Activated T-helper 9 cell treated with anti-CD3 and anti-CD28 coated beads, Interleukin-2, amount 50 U/mL, for 16 hours (primary cell): Measurements from ENCODE around the gene FAM107B.

ENCODE experiments used
- DNase-seq: peaks from one replicate; pipeline ENCODE4 v3.0.0-alpha.2; 2020; ENCODE audit warnings: low read depth

FAM107B gene

DNA sequence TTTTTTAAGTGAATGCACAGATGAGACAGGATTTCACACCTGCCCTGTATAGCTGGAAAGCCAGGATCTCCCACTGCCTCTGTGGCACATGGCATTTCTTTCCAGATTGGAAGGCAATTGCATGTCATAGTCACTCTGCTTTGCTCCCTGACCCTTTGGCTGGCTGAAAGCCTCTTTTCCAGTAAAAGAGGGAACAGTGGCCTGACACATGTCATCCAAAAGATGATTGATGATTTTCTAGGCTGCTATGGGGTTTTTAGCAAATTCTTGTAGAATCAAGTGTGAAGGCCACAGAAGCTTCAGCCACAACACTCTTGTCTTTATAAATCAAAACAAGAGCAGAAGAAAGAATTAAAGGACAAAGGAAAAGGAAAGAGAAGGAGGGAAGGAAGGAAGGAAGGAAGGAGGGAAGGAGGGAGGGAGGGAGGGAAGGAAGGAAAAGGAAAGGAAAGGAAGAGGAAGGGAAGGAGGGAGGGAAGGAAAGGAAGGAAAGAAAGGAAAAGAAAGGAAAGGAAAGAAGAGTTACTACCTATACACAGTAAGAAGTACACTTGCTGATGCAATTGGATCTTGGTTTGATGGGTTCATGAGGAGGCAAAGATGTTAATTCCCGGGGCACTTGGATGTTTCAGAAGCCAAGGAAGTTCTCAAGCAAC lies 285.0 kb downstream of the FAM107B start:
- DNase-seq: no peak

GRCh38 chr10:14487488-14487883 lies 287.2 kb downstream of the FAM107B start:
- no peak for DNase-seq

DNA sequence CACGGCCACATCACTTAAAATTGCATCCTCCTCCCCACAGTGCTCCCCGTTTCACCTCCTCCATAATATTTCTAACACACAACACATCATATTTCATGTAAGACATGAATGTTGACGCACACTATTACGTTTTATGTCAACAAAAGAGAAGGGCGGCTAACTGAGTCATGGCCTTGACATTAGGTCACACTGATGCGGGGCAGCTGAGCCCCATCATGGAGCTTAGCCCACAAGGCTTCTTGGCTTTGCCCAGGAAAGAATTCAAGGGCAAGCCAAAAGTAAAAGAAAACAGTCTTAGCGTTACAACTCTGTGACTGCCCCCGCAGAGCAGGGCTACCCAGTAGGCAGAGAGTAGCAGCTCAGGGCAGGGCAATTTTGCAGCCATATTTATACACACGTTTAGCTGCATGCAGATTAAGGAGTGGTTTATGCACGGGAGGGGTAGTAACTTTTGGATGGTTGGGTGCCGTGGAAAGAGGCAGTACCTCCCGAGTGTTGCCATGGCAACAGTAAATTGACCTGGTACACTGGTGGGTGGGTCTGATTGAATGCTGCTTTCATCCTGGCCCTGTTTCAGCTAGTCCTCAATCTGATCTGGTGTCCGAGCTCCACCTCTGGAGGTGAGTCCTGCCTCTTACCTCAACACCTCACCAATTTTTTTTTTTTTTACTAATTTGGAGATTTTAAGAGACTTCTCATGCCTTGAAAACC lies 287.8 kb downstream of the FAM107B start:
- no peak for DNase-seq

GRCh38 chr10:14485986-14486385 lies 288.7 kb downstream of the FAM107B start:
- no peak for DNase-seq

- no peak for DNase-seq
Measured at GRCh38 chr10:14483417-14483816, 291.3 kb downstream of the FAM107B start.

DNA sequence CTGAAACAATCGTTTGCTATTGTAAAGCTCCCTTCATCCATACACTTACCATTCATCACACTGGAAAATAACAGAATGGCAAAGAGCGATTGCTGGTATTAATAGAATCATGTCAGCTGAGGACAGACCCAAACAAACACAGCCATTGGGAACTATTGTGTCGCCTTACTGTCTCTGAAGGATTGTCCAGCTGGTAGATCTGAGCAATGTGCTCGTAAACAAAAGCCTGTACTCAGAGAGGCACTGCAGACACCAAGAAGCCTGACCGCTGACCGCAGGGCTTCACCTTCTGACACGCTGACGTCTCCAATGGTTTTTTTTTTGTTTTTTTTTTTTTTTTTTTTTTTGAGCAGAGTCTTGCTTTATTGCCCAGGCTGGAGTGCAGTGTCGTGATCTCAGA lies 292.9 kb downstream of the FAM107B start:
- no peak for DNase-seq

DNA sequence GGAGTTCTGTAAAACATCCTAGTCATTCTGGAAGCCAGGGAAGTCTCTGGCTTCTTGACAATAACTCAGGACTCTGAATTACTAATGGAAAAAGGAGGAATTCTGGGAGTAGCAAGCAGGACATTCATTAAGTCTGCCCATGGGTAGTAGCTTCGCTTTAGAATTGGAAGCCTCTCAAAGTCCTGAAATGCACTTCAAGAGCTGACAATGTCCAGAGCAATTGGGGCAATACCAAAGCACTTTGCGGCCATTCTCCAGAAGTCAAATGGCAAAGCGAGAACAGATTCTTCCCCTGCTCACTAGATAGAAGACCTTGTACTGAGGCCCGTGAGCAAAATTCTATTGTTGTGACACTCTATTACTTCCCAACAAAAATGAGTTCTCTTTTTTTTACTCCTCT lies 293.7 kb downstream of the FAM107B start:
- DNase-seq: no peak

GRCh38 chr10:14478604-14479003 lies 296.1 kb downstream of the FAM107B start:
- DNase-seq: no peak

GRCh38 chr10:14478201-14478600 lies 296.5 kb downstream of the FAM107B start:
- no peak for DNase-seq

DNA sequence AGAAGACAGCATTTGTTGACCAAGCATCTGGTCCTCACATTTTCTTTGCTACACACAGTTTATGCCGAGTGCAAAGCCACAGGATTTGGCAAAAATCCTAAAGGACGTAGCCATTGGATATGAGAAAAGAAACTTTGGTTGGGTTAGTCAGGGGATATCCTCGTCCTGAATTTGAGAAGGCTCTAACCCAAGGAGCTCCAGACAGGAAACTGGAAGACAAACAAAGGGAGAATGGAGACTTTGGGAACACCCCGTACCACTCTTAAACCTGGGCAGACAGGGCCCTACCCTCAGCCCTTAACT lies 297.3 kb downstream of the FAM107B start:
- no peak for DNase-seq

DNA sequence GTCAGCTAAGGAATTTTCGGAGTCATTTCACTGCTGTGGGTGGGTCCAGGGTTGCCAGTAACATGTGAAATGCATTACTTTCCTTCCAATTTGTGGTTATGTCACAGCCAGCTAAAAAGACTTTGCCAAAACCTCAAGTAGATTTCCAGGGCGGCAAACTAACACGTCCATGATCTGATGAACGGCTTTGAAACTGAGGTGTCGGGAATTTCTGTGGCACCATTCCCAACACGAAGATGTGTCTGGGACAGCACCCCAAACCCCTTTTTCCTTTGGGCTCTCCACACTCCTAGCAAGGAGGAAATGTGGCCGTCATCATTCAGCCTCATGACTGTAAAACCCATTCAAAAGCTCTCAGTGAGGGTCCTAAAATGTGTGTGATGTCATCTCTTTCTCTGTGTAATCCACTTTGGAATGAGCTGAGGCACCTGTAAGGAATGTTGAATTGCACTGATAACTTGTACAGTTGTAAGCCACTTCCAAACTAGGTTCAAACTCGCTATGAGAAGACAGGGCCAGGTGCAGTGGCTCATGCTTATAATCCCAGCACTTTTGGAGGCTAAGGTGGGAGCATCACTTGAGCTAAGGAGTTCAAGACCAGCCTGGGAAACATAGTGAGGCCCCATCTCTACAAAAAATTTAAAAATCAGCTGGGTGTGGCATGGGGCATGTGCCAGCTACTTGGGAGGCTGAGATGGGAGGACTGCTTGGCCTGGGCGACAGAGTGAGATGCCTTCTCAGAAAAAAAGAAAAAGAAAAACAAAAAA lies 297.9 kb downstream of the FAM107B start:
- no peak for DNase-seq

- no peak for DNase-seq
Measured at GRCh38 chr10:14476006-14476405, 298.7 kb downstream of the FAM107B start.

DNA sequence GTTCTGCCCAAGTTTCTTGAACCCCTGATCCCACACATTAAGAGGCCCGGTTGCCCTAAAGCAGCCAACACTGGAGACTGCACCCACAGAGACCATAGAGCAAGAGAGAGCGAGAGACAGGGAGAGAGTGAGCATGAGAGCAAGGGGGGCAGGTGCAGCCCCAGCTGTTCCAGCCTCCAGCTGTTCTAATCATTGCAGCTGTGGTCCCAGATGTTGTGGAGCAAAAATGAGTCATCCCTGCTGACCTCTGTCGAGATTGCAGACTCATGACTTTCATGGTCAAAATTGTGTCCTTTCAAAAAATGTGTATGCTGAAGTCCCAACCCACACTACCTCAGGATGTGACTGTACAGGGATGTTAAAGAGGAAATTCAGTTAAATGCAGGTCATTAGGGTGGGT lies 300.0 kb downstream of the FAM107B start:
- DNase-seq: no peak

DNA sequence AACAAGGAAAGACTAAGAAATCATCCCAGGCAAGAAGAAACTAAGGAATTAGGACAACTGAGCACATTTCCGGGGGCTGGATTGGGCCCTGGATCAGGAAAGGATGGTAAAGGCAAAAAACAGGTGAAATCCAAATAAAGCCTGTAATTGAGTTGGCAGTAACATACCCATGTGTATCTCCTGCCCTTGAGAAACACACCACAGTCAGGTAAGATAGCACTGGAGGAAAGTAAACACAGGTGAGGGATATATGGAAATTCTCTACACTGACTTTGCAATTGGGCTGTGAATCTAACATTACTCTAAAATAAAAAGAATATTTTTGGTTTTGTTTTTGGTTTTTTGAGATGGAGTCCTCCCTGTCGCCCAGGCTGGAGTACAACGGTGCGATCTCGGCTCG lies 303.8 kb downstream of the FAM107B start:
- no peak for DNase-seq

GRCh38 chr10:14468726-14469125 lies 306.0 kb downstream of the FAM107B start:
- DNase-seq: no peak
